Renal pelvis (tissue), 4 donors: ENCODE measurements around the gene ECT2. TPM values are rescaled to one million over a fixed set of nuclear protein-coding genes. Genes with fewer than 3 reads are reported as not detected.
A peak's percentile ranks its signal among the peaks of the same experiment; 100 is the strongest.
"Not testable (repeated sequence)": the region's sequence is repeated elsewhere in the genome, so short reads cannot be mapped to it uniquely, and the experiment has no call there.

Experiments used
- DNase-seq: peaks from one replicate; pipeline ENCODE4 v3.0.0-alpha.2; 2013
- polyA plus RNA-seq, 3 donors: library from polyadenylated mRNA; unstranded; fragments of 120-200 nt; gene quantifications; one replicate each; pipeline ENCODE4 v1.2.1, GENCODE V29; 2013; ENCODE audit not compliant: insufficient read length in 3 of 3

ECT2 gene
- polyA plus RNA-seq, 3 donors, result 33.5 to 33.9 (median 33.8) TPM

GRCh38 chr3:172717493-172718088, 32.9 kb upstream of the ECT2 start:
- no peak for DNase-seq

- DNase-seq, result not testable (repeated sequence)
These were observed 27.9 kb upstream of the ECT2 start for GRCh38 chr3:172722536-172723040.

GRCh38 chr3:172726380-172726779, 24.1 kb upstream of the ECT2 start:
- no peak for DNase-seq

DNA sequence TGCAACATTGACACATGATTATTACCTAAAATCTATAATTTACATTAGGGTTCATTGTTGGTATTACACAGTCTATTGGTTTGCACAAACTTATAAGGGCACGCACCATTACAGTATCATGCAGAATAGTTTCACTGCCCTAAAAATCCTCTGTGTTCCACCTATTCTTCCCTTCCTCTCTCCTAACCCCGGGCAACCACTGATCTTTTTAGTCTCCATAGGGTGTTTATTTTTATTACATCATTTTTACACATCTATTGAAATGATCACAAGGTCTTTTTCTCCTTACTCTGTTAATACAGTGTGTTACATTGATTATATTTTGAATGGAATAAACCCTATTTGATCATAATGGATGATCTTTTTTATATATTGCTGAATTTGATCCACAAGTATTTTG, 15.5 kb upstream of the ECT2 start:
- DNase-seq, result no peak

DNA sequence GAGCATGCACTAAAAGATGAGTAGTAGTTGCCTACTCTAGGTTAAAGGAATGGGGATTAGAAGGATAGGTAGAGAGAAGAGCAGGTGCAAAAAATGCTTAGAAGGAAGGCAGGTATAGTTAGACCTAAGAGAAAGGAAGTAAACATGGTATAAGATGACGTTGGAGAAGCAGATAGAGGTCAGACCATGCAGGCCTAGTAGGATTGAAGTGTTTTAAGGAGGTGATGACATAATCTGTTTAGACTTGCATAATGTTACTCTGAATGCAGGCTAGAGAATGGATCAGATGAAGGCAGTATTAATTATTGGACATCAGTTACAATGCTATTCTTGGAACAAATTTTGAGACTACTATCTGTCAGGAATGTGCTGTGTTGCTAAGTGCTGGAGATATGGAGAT, 11.1 kb upstream of the ECT2 start:
- DNase-seq, result no peak

GRCh38 chr3:172746475-172746874, 4.1 kb upstream of the ECT2 start:
- DNase-seq, result no peak

GRCh38 chr3:172749230-172749965, 1.1 kb upstream of the ECT2 start:
- DNase-seq, result peak; percentile 47

DNA sequence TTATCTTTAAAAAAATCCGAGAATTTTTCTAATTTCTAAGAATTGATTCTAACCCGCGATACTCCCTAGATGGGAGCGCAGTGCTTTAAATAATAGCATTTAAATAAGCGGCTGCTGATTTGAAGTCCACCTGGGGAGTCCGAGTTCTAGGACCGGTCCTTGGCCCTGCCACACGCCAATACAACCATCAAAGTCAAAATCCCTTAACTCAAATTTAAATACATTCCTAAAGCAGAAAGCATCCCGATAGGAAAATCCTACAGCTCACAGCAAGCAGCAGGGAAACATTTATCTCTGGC, 508 bp upstream of the ECT2 start:
- DNase-seq, result no peak

GRCh38 chr3:172751175-172751704, 714 bp downstream of the ECT2 start:
- peak; percentile 7 for DNase-seq

GRCh38 chr3:172752651-172753050, 2.1 kb downstream of the ECT2 start:
- no peak for DNase-seq

- DNase-seq, result no peak
These were observed 2.6 kb downstream of the ECT2 start for GRCh38 chr3:172753125-172753524.

GRCh38 chr3:172760416-172760815, 9.9 kb downstream of the ECT2 start:
- not testable (repeated sequence) for DNase-seq

- DNase-seq, result no peak
These were observed 15.7 kb downstream of the ECT2 start for GRCh38 chr3:172766241-172766640.

- no peak for DNase-seq
These were observed 16.3 kb downstream of the ECT2 start for GRCh38 chr3:172766718-172767405.

GRCh38 chr3:172770382-172770781, 19.9 kb downstream of the ECT2 start:
- no peak for DNase-seq

DNA sequence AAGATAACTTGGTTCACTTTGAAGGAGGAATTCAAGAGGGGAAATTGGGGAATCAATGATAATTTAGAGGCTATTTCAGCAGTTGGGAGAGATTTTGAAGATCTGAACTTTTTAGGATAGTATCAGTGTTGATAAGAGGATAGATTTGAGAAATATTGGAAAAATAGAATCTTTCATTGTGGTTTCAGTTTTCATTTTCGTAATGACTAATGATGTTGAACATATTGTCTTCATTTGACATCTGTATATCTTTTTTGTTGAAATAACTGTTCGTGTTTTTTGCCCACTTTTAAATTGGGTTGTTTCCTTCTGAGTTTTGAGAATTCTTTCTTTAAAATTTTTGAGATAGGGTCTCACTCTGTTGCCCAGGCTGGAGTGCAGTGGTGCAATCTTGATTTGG, 21.1 kb downstream of the ECT2 start:
- DNase-seq, result no peak

DNA sequence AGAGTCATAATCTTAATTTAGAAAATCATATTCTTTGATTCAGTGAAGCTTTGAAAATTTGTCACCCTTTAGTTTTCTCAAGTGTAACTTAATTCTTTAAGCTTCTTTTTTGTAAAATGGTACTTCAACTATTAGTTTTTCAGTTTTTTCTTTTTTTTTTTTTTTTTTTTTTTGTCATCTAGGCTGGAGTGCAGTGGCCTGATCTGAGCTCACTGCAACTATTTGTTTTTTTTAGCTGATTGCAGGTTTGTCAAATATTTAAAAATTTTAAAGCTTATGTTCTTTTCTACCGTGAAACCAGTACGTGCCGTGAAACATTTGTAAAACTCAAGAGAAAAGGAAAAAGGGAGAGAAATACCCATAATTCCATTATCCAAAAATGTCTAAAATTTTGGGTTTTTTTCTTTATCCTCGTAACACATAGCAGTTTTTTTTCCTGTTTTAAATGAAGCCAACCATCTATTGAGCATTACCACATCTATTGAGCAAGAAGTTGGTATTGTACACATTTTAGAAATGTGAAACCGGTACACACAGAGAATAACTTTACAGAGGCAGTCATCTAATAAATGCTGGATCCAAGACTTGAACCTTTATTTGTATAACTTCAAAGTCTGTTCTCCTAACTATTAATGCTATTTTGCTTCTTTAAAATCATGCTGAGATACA, 25.7 kb downstream of the ECT2 start:
- DNase-seq, result no peak

DNA sequence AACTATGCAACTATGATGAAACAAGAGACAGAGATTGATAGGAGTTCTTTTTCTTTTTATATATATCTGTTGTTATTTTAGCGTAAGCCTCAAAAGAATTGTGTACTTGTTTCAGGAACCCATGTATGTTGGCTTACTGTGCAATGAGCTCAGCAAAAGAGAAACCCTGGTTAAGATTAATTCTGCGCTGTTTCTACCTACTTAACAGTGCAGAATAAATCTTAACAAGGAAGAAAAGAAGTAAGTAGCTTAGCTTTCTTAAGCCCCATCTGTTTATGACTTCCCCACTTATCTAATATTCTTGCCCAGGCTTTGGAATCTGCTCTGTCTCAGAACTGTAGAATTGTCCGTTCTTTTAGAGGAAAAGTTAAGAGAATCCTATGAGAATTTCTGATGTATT, 27.4 kb downstream of the ECT2 start:
- no peak for DNase-seq

DNA sequence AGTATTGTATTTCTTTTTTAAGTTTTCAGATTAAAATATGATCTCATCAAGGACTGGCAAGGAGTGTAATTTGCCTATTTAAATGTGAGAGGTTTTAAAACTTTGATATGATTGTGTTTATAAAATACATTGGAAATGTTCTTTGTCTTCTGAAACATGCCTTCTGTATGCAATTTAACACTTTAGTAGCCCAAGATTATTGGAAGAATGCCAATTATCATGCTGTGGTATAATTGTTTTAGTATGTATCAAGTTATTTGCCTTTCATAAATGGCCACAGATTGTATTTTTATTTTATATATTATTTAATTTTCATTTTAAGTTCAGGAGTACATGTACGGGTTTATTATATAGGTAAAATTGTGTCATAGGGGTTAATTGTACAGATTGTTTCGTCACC, 31.7 kb downstream of the ECT2 start:
- no peak for DNase-seq

DNA sequence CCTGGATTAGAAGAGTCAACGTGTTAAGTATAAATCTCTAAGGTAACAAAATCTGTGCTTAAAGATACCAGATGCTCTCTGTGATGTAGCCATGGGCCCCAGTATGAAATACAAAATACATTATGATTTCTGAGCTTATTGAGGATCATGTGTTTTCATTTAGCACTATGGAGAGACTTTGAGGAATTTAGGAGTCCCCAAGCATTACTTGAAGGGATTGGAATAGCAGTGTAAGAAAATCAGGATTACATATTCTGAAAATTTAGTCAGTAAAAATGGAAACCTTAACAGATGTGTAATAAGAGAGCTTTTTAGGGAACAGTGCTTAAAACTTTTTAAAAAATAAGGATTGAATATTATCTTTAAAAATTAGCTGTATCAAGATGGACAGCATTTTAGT, 35.5 kb downstream of the ECT2 start:
- no peak for DNase-seq

DNA sequence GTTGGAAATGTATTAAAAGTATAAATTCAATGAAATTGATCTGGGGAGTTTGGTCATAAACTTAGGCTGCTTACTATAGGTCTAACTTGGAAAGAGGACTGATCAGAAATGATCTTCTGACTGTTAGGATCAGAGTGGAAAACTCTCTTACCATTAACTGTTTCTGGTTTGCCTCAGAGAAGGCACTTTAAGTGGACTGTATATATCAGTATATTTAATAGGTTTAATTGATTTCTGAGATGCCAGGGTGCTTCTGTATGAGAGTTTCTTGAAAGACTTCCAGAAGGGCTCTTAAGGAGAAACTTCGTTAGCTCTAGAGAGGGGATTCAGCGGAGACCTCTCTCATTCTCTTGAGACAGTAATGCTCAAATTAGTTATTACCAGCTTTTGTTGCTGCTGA, 36.5 kb downstream of the ECT2 start:
- no peak for DNase-seq

DNA sequence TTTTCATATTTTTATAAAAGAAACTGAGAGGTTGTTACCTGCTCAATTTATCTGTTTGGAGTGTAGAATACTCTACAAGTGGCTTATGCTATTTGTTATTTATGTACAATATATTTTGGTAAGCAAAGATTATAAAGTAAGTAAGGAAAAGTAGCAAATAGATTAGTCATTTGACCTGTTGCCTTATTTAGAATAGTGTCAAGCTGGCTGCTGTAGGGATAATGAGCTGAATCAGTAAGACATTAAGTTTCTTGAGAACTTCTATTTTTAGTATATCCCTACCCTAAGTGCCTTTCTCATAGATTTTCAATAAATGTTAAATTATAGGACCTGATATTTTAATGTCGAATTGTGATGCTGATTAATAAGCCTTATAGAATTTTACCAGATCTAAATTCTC, 37.2 kb downstream of the ECT2 start:
- no peak for DNase-seq

- no peak for DNase-seq
These were observed 48.7 kb downstream of the ECT2 start for GRCh38 chr3:172799246-172799645.
